H9 (cell line): ENCODE measurements around the gene PEDS1. TPM values are rescaled to one million over a fixed set of nuclear protein-coding genes. Genes with fewer than 3 reads are reported as not detected.
A peak's percentile ranks its signal among the peaks of the same experiment; 100 is the strongest.

Experiments used
- DNase-seq: peaks from one replicate; pipeline ENCODE4 v3.0.0-alpha.2; 2017
- H2AFZ ChIP-seq: one replicate; pipeline ENCODE4 v1.6.1; 2013; ENCODE audit warnings: mild to moderate bottlenecking, low read length, control low read depth, moderate library complexity
- H2AK5ac ChIP-seq: 2 replicates; pipeline ENCODE4 v1.6.1; 2013; ENCODE audit warnings: low read length, control low read depth, mixed read lengths; ENCODE audit not compliant: insufficient read length
- H2BK120ac ChIP-seq: one replicate; pipeline ENCODE4 v1.6.1; 2013; ENCODE audit warnings: low read depth, mild to moderate bottlenecking, low read length, control low read depth, inconsistent platforms; ENCODE audit not compliant: poor library complexity, severe bottlenecking
- H2BK12ac ChIP-seq: 2 replicates; pipeline ENCODE4 v1.6.1; 2013; ENCODE audit warnings: low read length, control low read depth, mixed read lengths, low read depth; ENCODE audit not compliant: insufficient read length
- H2BK15ac ChIP-seq: 2 replicates; pipeline ENCODE4 v1.6.1; 2013; ENCODE audit warnings: low read depth, low read length, control low read depth
- H2BK20ac ChIP-seq: one replicate; pipeline ENCODE4 v1.6.1; 2013; ENCODE audit warnings: low read depth, mild to moderate bottlenecking, low read length, control low read depth, inconsistent platforms; ENCODE audit not compliant: poor library complexity, severe bottlenecking
- H2BK5ac ChIP-seq: 2 replicates; pipeline ENCODE4 v1.6.1; 2013; ENCODE audit warnings: low read length, control low read depth, mixed read lengths; ENCODE audit not compliant: insufficient read length
- H3K14ac ChIP-seq: 2 replicates; pipeline ENCODE4 v1.6.1; 2013; ENCODE audit warnings: low read length, control low read depth; ENCODE audit not compliant: insufficient read depth
- H3K18ac ChIP-seq: 2 replicates; pipeline ENCODE4 v1.6.1; 2013; ENCODE audit warnings: low read depth, mild to moderate bottlenecking, mixed read lengths, low read length, control low read depth; ENCODE audit not compliant: insufficient read length
- H3K23ac ChIP-seq: 2 replicates; pipeline ENCODE4 v1.6.1; 2013; ENCODE audit warnings: low read length, control low read depth, mixed read lengths, low read depth; ENCODE audit not compliant: insufficient read length
- H3K23me2 ChIP-seq: 2 replicates; pipeline ENCODE4 v1.6.1; 2013; ENCODE audit warnings: low read depth, mild to moderate bottlenecking, mixed read lengths, low read length, control low read depth; ENCODE audit not compliant: insufficient read length, poor library complexity, severe bottlenecking
- H3K27ac ChIP-seq: 2 replicates; pipeline ENCODE4 v1.5.1; 2013; ENCODE audit warnings: low read length, control low read depth, mixed read lengths, low read depth; ENCODE audit not compliant: insufficient read length
- H3K27me3 ChIP-seq: 2 replicates; pipeline ENCODE4 v1.6.1; 2013; ENCODE audit warnings: low read length, control low read depth, inconsistent platforms; ENCODE audit not compliant: insufficient read depth
- H3K4ac ChIP-seq: 2 replicates; pipeline ENCODE4 v1.6.1; 2013; ENCODE audit warnings: low read depth, mild to moderate bottlenecking, control low read depth, inconsistent platforms, low read length, moderate library complexity
- H3K4me1 ChIP-seq: 2 replicates; pipeline ENCODE4 v1.6.1; 2013; ENCODE audit warnings: low read length, control low read depth, inconsistent platforms; ENCODE audit not compliant: insufficient read depth
- H3K4me2 ChIP-seq: 2 replicates; pipeline ENCODE4 v1.6.1; 2013; ENCODE audit warnings: low read length, control low read depth, mixed read lengths; ENCODE audit not compliant: insufficient read length, insufficient read depth
- H3K56ac ChIP-seq: 2 replicates; pipeline ENCODE4 v1.6.1; 2013; ENCODE audit warnings: low read depth, mild to moderate bottlenecking, mixed read lengths, low read length, control low read depth; ENCODE audit not compliant: insufficient read length
- H3K79me1 ChIP-seq: 2 replicates; pipeline ENCODE4 v1.6.1; 2013; ENCODE audit warnings: low read depth, mild to moderate bottlenecking, moderate library complexity, low read length, control low read depth, inconsistent platforms; ENCODE audit not compliant: insufficient read depth, poor library complexity, severe bottlenecking
- H3K79me2 ChIP-seq: 2 replicates; pipeline ENCODE4 v1.6.1; 2013; ENCODE audit warnings: low read length, control low read depth, inconsistent platforms; ENCODE audit not compliant: insufficient read depth
- H3K9ac ChIP-seq: 2 replicates; pipeline ENCODE4 v1.6.1; 2013; ENCODE audit warnings: low read length, control low read depth, mixed read lengths; ENCODE audit not compliant: insufficient read length; ENCODE audit errors: extremely low read depth
- H3K9me3 ChIP-seq: one replicate; pipeline ENCODE4 v1.6.1; 2013; ENCODE audit warnings: low read depth, low read length, inconsistent platforms; ENCODE audit not compliant: control insufficient read depth
- H3T11ph ChIP-seq: one replicate; pipeline ENCODE4 v1.6.1; 2013; ENCODE audit warnings: mild to moderate bottlenecking, low read length, control low read depth, inconsistent platforms
- H4K20me1 ChIP-seq: one replicate; pipeline ENCODE4 v1.6.1; 2013; ENCODE audit not compliant: control insufficient read depth, insufficient read length, insufficient read depth
- H4K5ac ChIP-seq: 2 replicates; pipeline ENCODE4 v1.6.1; 2013; ENCODE audit warnings: low read depth, mild to moderate bottlenecking, mixed read lengths, low read length, control low read depth; ENCODE audit not compliant: insufficient read length
- H4K8ac ChIP-seq: replicated peaks from 2 replicates; pipeline ENCODE4 v1.6.1; 2013; ENCODE audit warnings: low read length, control low read depth, mixed read lengths, low read depth; ENCODE audit not compliant: insufficient read length
- H4K91ac ChIP-seq: 2 replicates; pipeline ENCODE4 v1.6.1; 2013; ENCODE audit warnings: low read depth, mild to moderate bottlenecking, moderate library complexity, mixed read lengths, low read length, control low read depth; ENCODE audit not compliant: insufficient read length
- H3K27ac Mint-ChIP-seq, 3 experiments: 2 replicates in 2 of 3; 3 replicates in 1 of 3; pipeline ENCODE4 v1.8.0; 2020 to 2021; ENCODE audit warnings: mixed read lengths in 3 of 3, mild to moderate bottlenecking in 1 of 3, moderate library complexity in 1 of 3
- H3K27me3 Mint-ChIP-seq: 2 replicates; pipeline ENCODE4 v1.8.0; 2021; ENCODE audit warnings: low read depth, mild to moderate bottlenecking, moderate library complexity, mixed read lengths
- H3K36me3 Mint-ChIP-seq, 3 experiments: 2 replicates in 2 of 3; 3 replicates in 1 of 3; pipeline ENCODE4 v1.8.0; 2020 to 2021; ENCODE audit warnings: low read depth in 3 of 3, mixed read lengths in 3 of 3; ENCODE audit not compliant: insufficient read depth in 1 of 3
- H3K4me1 Mint-ChIP-seq, 2 experiments: 2 replicates each; pipeline ENCODE4 v1.8.0; 2020; ENCODE audit warnings: mixed read lengths in 2 of 2
- H3K4me3 Mint-ChIP-seq, 2 experiments: 2 replicates in 1 of 2; 3 replicates in 1 of 2; pipeline ENCODE4 v1.8.0; 2020 to 2021; ENCODE audit warnings: mild to moderate bottlenecking in 2 of 2, mixed read lengths in 2 of 2, moderate library complexity in 1 of 2
- H3K9me3 Mint-ChIP-seq, 2 experiments: 2 replicates in 1 of 2; 3 replicates in 1 of 2; pipeline ENCODE4 v1.8.0; 2020; ENCODE audit warnings: mild to moderate bottlenecking in 2 of 2, mixed read lengths in 2 of 2, moderate library complexity in 1 of 2
- WGBS: extraction: QIAGEN DNeasy Blood & Tissue Kit; methylation state at CpG from one replicate; pipeline ENCODE4 v1.1.7; 2013; ENCODE audit warnings: missing lambda C conversion rate, low lambda C conversion rate, mixed read lengths; ENCODE audit not compliant: insufficient read length; ENCODE audit errors: extremely low coverage; 5-methylcytosine and 5-hydroxymethylcytosine counted together
- total RNA-seq: library from RNA; stranded (reverse); gene quantifications from 2 replicates; pipeline ENCODE4 v1.2.1, GENCODE V29; 2021
- TF ChIP-seq, protein P1 (sequence below): fragments of 200-600 bp; sonication (generic); conservative IDR thresholded peaks from 3 replicates; pipeline ENCODE4 v1.8.0; 2021; ENCODE audit warnings: antibody characterized with exemption, mild to moderate bottlenecking

The PEDS1 gene
- total RNA-seq, 1 experiment from 2014 or later = 29.3 TPM

DNA sequence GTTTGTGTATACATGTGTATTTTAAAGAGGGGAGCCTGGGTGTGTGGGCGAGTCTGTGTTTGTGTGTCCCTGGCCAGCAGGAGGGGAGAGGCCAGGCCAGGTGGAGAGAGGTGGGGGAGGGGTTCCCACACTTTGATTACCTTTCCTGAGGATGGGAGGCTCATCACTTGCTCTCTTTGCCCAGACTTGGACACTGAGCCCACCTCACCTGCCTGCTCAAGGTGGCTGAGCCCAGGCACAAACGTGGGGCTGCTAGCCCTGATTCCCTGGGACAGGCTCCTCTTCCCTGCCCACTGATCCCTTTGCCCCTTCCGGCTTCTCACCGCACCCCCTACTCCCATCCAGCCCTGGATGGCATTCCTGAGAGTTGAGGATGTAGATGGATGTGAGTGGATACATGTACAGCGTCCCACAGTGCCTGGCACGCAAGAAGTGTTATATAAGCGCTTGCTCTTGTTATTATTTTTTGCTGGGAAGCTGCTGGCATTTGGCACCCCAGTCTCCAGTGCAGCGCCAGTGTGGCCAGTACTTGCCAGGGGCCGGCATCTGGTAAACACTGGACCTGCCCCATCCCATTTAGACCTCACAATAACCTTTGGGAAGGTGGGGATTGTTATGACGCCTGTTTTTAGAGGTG, 39.8 kb upstream of the PEDS1 start:
- Histone ChIP-seq H3K4me2 (peak overlapping the region; percentile 35), H4K5ac (no peak overlapping the region), H3K27ac (no peak overlapping the region), H2BK15ac (no peak overlapping the region), H2AK5ac (no peak overlapping the region), H4K20me1 (peaks cover 3% of the 10 kb centered on the region), H2AFZ (no peak overlapping the region), H2BK12ac (no peak overlapping the region), H4K8ac (no peak overlapping the region), H3K79me2 (peaks cover 1% of the 10 kb centered on the region; the same call in 1 of the 2 replicates), H4K91ac (no peak overlapping the region), H3K4ac (no peak overlapping the region), H3K14ac (no peak overlapping the region), H3K9me3 (no peaks in the 10 kb centered on the region), H3K23me2 (peaks cover 5% of the 10 kb centered on the region), H3K27me3 (no peaks in the 10 kb centered on the region), H3K23ac (no peak overlapping the region), H3T11ph (no peak overlapping the region), H3K9ac (peak overlapping the region; percentile 3), H2BK20ac (no peak overlapping the region), H3K56ac (no peak overlapping the region), H3K4me1 (peaks cover 3% of the 10 kb centered on the region; the same call in 1 of the 2 replicates), H2BK120ac (no peak overlapping the region), H2BK5ac (no peak overlapping the region), H3K18ac (no peak overlapping the region), H3K79me1 (no peaks in the 10 kb centered on the region)
- peaks cover 42 to 55% of the 10 kb centered on the region in 2 experiments for H3K4me1 Mint-ChIP-seq
- H3K27ac Mint-ChIP-seq = peak overlapping the region in 2 of 3 experiments; percentile 74 to 97; a peak in 4 of 7 replicates
- TF ChIP-seq, protein P1, sequence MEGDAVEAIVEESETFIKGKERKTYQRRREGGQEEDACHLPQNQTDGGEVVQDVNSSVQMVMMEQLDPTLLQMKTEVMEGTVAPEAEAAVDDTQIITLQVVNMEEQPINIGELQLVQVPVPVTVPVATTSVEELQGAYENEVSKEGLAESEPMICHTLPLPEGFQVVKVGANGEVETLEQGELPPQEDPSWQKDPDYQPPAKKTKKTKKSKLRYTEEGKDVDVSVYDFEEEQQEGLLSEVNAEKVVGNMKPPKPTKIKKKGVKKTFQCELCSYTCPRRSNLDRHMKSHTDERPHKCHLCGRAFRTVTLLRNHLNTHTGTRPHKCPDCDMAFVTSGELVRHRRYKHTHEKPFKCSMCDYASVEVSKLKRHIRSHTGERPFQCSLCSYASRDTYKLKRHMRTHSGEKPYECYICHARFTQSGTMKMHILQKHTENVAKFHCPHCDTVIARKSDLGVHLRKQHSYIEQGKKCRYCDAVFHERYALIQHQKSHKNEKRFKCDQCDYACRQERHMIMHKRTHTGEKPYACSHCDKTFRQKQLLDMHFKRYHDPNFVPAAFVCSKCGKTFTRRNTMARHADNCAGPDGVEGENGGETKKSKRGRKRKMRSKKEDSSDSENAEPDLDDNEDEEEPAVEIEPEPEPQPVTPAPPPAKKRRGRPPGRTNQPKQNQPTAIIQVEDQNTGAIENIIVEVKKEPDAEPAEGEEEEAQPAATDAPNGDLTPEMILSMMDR = no peak
- H3K9me3 Mint-ChIP-seq = no peaks in the 10 kb centered on the region
- peaks cover 0 to 5% (median 0%) of the 10 kb centered on the region in 3 experiments; a peak in 4 of 7 replicates for H3K36me3 Mint-ChIP-seq
- H3K27me3 Mint-ChIP-seq = no peaks in the 10 kb centered on the region
- H3K4me3 Mint-ChIP-seq = peak overlapping the region; percentile 87 to 95
- no CpG with 5 or more reads among the region's 10 CpGs for WGBS
- peak; percentile 29 for DNase-seq
